ENCODE measurements around the gene RAB31.
"Not testable (repeated sequence)": the region's sequence is repeated elsewhere in the genome, so short reads cannot be mapped to it uniquely, and the experiment has no call there.

The RAB31 gene

GRCh38 chr18:9848170-9848879 lies 140.2 kb downstream of the RAB31 start:
- DNase-seq (ENCODE audit: low spot score in 2 of 2) (no peak), ATAC-seq (ENCODE audit: low read depth) (no peak)
- Mint-ChIP-seq H3K4me3 (no peak overlapping the region), H3K4me1 (peaks cover 8% of the 10 kb centered on the region), H3K36me3 (peaks cover 36% of the 10 kb centered on the region), H3K27me3 (no peaks in the 10 kb centered on the region), H3K27ac (no peak overlapping the region), H3K9me3 (no peaks in the 10 kb centered on the region)

- no peak for DNase-seq (ENCODE audit: low spot score in 2 of 2)
- Mint-ChIP-seq H3K4me1 (peaks cover 11% of the 10 kb centered on the region), H3K27me3 (no peaks in the 10 kb centered on the region), H3K4me3 (no peak overlapping the region), H3K9me3 (no peaks in the 10 kb centered on the region), H3K36me3 (peaks cover 37% of the 10 kb centered on the region), H3K27ac (no peak overlapping the region)
- no peak for ATAC-seq (ENCODE audit: low read depth)
Measured at GRCh38 chr18:9849407-9850283, 141.5 kb downstream of the RAB31 start.

GRCh38 chr18:9850309-9850708 lies 142.2 kb downstream of the RAB31 start:
- no peak for ATAC-seq (ENCODE audit: low read depth)
- no peaks in the 10 kb centered on the region for H3K9me3 Mint-ChIP-seq

GRCh38 chr18:9851511-9851910 lies 143.4 kb downstream of the RAB31 start:
- DNase-seq (ENCODE audit: low spot score in 2 of 2) (no peak), ATAC-seq (ENCODE audit: low read depth) (no peak)
- H3K36me3 Mint-ChIP-seq = peaks cover 36% of the 10 kb centered on the region
- no peaks in the 10 kb centered on the region for H3K27me3 Mint-ChIP-seq
- H3K4me1 Mint-ChIP-seq = peaks cover 18% of the 10 kb centered on the region
- no peaks in the 10 kb centered on the region for H3K9me3 Mint-ChIP-seq
- no peak overlapping the region for H3K27ac Mint-ChIP-seq
- H3K4me3 Mint-ChIP-seq = no peak overlapping the region

More at GRCh38 chr18:9850309-9850708, 142.2 kb downstream of the RAB31 start:
- no peak overlapping the region for H3K27ac Mint-ChIP-seq
- H3K4me3 Mint-ChIP-seq = no peak overlapping the region
- H3K4me1 Mint-ChIP-seq = peaks cover 13% of the 10 kb centered on the region
- H3K36me3 Mint-ChIP-seq = peaks cover 38% of the 10 kb centered on the region
- no peak for DNase-seq (ENCODE audit: low spot score in 2 of 2)
- no peaks in the 10 kb centered on the region for H3K27me3 Mint-ChIP-seq

- Mint-ChIP-seq H3K4me3 (no peak overlapping the region), H3K27ac (no peak overlapping the region), H3K4me1 (peaks cover 18% of the 10 kb centered on the region), H3K36me3 (peaks cover 29% of the 10 kb centered on the region), H3K27me3 (no peaks in the 10 kb centered on the region), H3K9me3 (no peaks in the 10 kb centered on the region)
- no peak for ATAC-seq (ENCODE audit: low read depth)
- DNase-seq (ENCODE audit: low spot score in 2 of 2) = no peak
Measured at GRCh38 chr18:9852266-9853081, 144.4 kb downstream of the RAB31 start.

GRCh38 chr18:9854801-9855676 lies 146.9 kb downstream of the RAB31 start:
- Mint-ChIP-seq H3K36me3 (peaks cover 25% of the 10 kb centered on the region), H3K27ac (peak overlapping the region; percentile 19), H3K9me3 (no peaks in the 10 kb centered on the region), H3K4me3 (no peak overlapping the region), H3K4me1 (peaks cover 13% of the 10 kb centered on the region), H3K27me3 (no peaks in the 10 kb centered on the region)
- DNase-seq (ENCODE audit: low spot score in 2 of 2) (no peak), ATAC-seq (ENCODE audit: low read depth) (no peak)

- ATAC-seq (ENCODE audit: low read depth) = peak; percentile 19
- Mint-ChIP-seq H3K9me3 (no peaks in the 10 kb centered on the region), H3K27ac (peak overlapping the region; percentile 19), H3K27me3 (no peaks in the 10 kb centered on the region), H3K36me3 (peaks cover 27% of the 10 kb centered on the region), H3K4me1 (peaks cover 13% of the 10 kb centered on the region), H3K4me3 (no peak overlapping the region)
- no peak for DNase-seq (ENCODE audit: low spot score in 2 of 2)
Measured at GRCh38 chr18:9855681-9856080, 147.6 kb downstream of the RAB31 start.

GRCh38 chr18:9856092-9856491 lies 148.0 kb downstream of the RAB31 start:
- Mint-ChIP-seq H3K36me3 (peaks cover 27% of the 10 kb centered on the region), H3K9me3 (no peaks in the 10 kb centered on the region), H3K27ac (peak overlapping the region; percentile 19), H3K4me3 (no peak overlapping the region), H3K27me3 (no peaks in the 10 kb centered on the region), H3K4me1 (peaks cover 13% of the 10 kb centered on the region)
- DNase-seq (ENCODE audit: low spot score in 2 of 2) (no peak), ATAC-seq (ENCODE audit: low read depth) (peak; percentile 48)

- not testable (repeated sequence) for H3K27ac Mint-ChIP-seq; H3K27me3 Mint-ChIP-seq; H3K4me3 Mint-ChIP-seq; DNase-seq (ENCODE audit: low spot score in 2 of 2); H3K9me3 Mint-ChIP-seq; ATAC-seq (ENCODE audit: low read depth)
- Mint-ChIP-seq H3K36me3 (peaks cover 25% of the 10 kb centered on the region), H3K4me1 (peaks cover 19% of the 10 kb centered on the region)
Measured at GRCh38 chr18:9857479-9857998, 149.4 kb downstream of the RAB31 start.

- ATAC-seq (ENCODE audit: low read depth) = no peak
- H3K9me3 Mint-ChIP-seq = no peaks in the 10 kb centered on the region
- H3K27me3 Mint-ChIP-seq = no peaks in the 10 kb centered on the region
- H3K4me3 Mint-ChIP-seq = no peak overlapping the region
- peaks cover 28% of the 10 kb centered on the region for H3K36me3 Mint-ChIP-seq
- no peak for DNase-seq (ENCODE audit: low spot score in 2 of 2)
- H3K27ac Mint-ChIP-seq = peak overlapping the region; percentile 76
- H3K4me1 Mint-ChIP-seq = peaks cover 19% of the 10 kb centered on the region
Measured at GRCh38 chr18:9858642-9859041, 150.5 kb downstream of the RAB31 start.

GRCh38 chr18:9859232-9859631 lies 151.1 kb downstream of the RAB31 start:
- Mint-ChIP-seq H3K36me3 (peaks cover 27% of the 10 kb centered on the region), H3K4me1 (peaks cover 19% of the 10 kb centered on the region), H3K27me3 (no peaks in the 10 kb centered on the region), H3K4me3 (no peak overlapping the region), H3K27ac (peak overlapping the region; percentile 76), H3K9me3 (no peaks in the 10 kb centered on the region)
- DNase-seq (ENCODE audit: low spot score in 2 of 2) (no peak), ATAC-seq (ENCODE audit: low read depth) (no peak)

GRCh38 chr18:9860682-9861081 lies 152.6 kb downstream of the RAB31 start:
- H3K27me3 Mint-ChIP-seq = no peaks in the 10 kb centered on the region
- peak overlapping the region; percentile 19 for H3K27ac Mint-ChIP-seq
- H3K4me1 Mint-ChIP-seq = peaks cover 12% of the 10 kb centered on the region

GRCh38 chr18:9861157-9861556 lies 153.1 kb downstream of the RAB31 start:
- no peak overlapping the region for H3K4me3 Mint-ChIP-seq
- H3K9me3 Mint-ChIP-seq = peaks cover 10% of the 10 kb centered on the region
- H3K27ac Mint-ChIP-seq = no peak overlapping the region
- DNase-seq (ENCODE audit: low spot score in 2 of 2) (no peak), ATAC-seq (ENCODE audit: low read depth) (no peak)
- H3K27me3 Mint-ChIP-seq = no peaks in the 10 kb centered on the region
- H3K4me1 Mint-ChIP-seq = peaks cover 9% of the 10 kb centered on the region
- H3K36me3 Mint-ChIP-seq = peaks cover 28% of the 10 kb centered on the region

More at GRCh38 chr18:9860682-9861081, 152.6 kb downstream of the RAB31 start:
- no peak for ATAC-seq (ENCODE audit: low read depth)
- no peak overlapping the region for H3K4me3 Mint-ChIP-seq
- H3K36me3 Mint-ChIP-seq = peaks cover 24% of the 10 kb centered on the region
- DNase-seq (ENCODE audit: low spot score in 2 of 2) = no peak
- H3K9me3 Mint-ChIP-seq = peaks cover 6% of the 10 kb centered on the region
